ENCODE measurements around the gene SCGB2A2. TPM values are rescaled to one million over a fixed set of nuclear protein-coding genes. Genes with fewer than 3 reads are reported as not detected.

SCGB2A2 gene
- not detected for polyA plus RNA-seq (2013, experiment 1 of 2)
- polyA plus RNA-seq (2013, experiment 2 of 2): not detected

- no peaks in the 10 kb centered on the region for H3K79me2 ChIP-seq (ENCODE audit: control insufficient read depth, insufficient read depth, low read length)
- H4K8ac ChIP-seq (ENCODE audit: low read depth, low read length): no peak within 1 kb of the TSS
- DNase-seq: peak; percentile 10
These were observed at the start of gene SCGB2A2 for GRCh38 chr11:62269654-62270278. SCGB2A2 (plus strand) TSS chr11:62270158; CDS start chr11:62270217, 59 bp downstream.

GRCh38 chr11:62221498-62221897 lies 48.5 kb upstream of the SCGB2A2 start:
- no peak overlapping the region for H3K18ac ChIP-seq (ENCODE audit: low read length)

More at GRCh38 chr11:62269654-62270278, at the start of gene SCGB2A2:
- Histone ChIP-seq H3K23ac (ENCODE audit: low read length) (no peak within 1 kb of the TSS), H2BK5ac (ENCODE audit: low read length) (no peak within 1 kb of the TSS), H3K4me2 (ENCODE audit: low read length) (no peak within 1 kb of the TSS), H3K4me1 (ENCODE audit: control insufficient read depth, low read depth, low read length) (no peaks in the 10 kb centered on the region), H3K9ac (ENCODE audit: low read length) (no peak within 1 kb of the TSS), H3K18ac (ENCODE audit: low read length) (no peak within 1 kb of the TSS), H2AK5ac (ENCODE audit: low read length) (no peak within 1 kb of the TSS), H4K5ac (ENCODE audit: low read length) (no peak within 1 kb of the TSS), H3K4me3 (ENCODE audit: low read length) (no peak within 1 kb of the TSS), H2BK15ac (replicated peaks; ENCODE audit: low read depth) (no peak within 1 kb of the TSS), H3K79me1 (ENCODE audit: low read length) (no peaks in the 10 kb centered on the region), H3K27ac (ENCODE audit: low read depth, low read length) (no peak within 1 kb of the TSS), H3K56ac (ENCODE audit: low read length) (no peak within 1 kb of the TSS), H3K27me3 (ENCODE audit: insufficient read depth, low read length, poor library complexity) (no peaks in the 10 kb centered on the region), H2BK120ac (ENCODE audit: low read depth, low read length) (no peak within 1 kb of the TSS), H3K4ac (ENCODE audit: low read depth, low read length) (no peak within 1 kb of the TSS), H3K36me3 (ENCODE audit: control insufficient read depth, insufficient read depth, low read length) (no peaks in the 10 kb centered on the region)
- WGBS (ENCODE audit: extremely low coverage, insufficient coverage, low lambda C conversion rate): no CpG with 5 or more reads among the region's 10 CpGs

GRCh38 chr11:62223095-62223494 lies 46.9 kb upstream of the SCGB2A2 start:
- Histone ChIP-seq H3K18ac (ENCODE audit: low read length) (no peak overlapping the region), H3K4ac (ENCODE audit: low read depth, low read length) (no peak overlapping the region), H4K8ac (ENCODE audit: low read depth, low read length) (no peak overlapping the region), H3K79me1 (ENCODE audit: low read length) (no peaks in the 10 kb centered on the region), H2BK120ac (ENCODE audit: low read depth, low read length) (no peak overlapping the region), H2BK5ac (ENCODE audit: low read length) (no peak overlapping the region), H3K27ac (ENCODE audit: low read depth, low read length) (no peak overlapping the region), H3K79me2 (ENCODE audit: control insufficient read depth, insufficient read depth, low read length) (no peaks in the 10 kb centered on the region), H2BK15ac (replicated peaks; ENCODE audit: low read depth) (no peak overlapping the region), H3K56ac (ENCODE audit: low read length) (no peak overlapping the region), H3K9ac (ENCODE audit: low read length) (no peak overlapping the region), H3K4me3 (ENCODE audit: low read length) (no peak overlapping the region), H3K23ac (ENCODE audit: low read length) (no peak overlapping the region), H3K27me3 (ENCODE audit: insufficient read depth, low read length, poor library complexity) (no peaks in the 10 kb centered on the region), H3K36me3 (ENCODE audit: control insufficient read depth, insufficient read depth, low read length) (no peaks in the 10 kb centered on the region), H3K4me1 (ENCODE audit: control insufficient read depth, low read depth, low read length) (no peaks in the 10 kb centered on the region), H4K5ac (ENCODE audit: low read length) (no peak overlapping the region), H2AK5ac (ENCODE audit: low read length) (no peak overlapping the region), H3K4me2 (ENCODE audit: low read length) (no peak overlapping the region)
- peak; percentile 17 for DNase-seq

More at GRCh38 chr11:62221498-62221897, 48.5 kb upstream of the SCGB2A2 start:
- H2BK120ac ChIP-seq (ENCODE audit: low read depth, low read length): no peak overlapping the region
- H3K4me2 ChIP-seq (ENCODE audit: low read length): no peak overlapping the region
- no peak overlapping the region for H3K56ac ChIP-seq (ENCODE audit: low read length)
- no peaks in the 10 kb centered on the region for H3K79me1 ChIP-seq (ENCODE audit: low read length)
- H3K27me3 ChIP-seq (ENCODE audit: insufficient read depth, low read length, poor library complexity): no peaks in the 10 kb centered on the region
- H4K8ac ChIP-seq (ENCODE audit: low read depth, low read length): no peak overlapping the region
- no CpG with 5 or more reads among the region's 3 CpGs for WGBS (ENCODE audit: extremely low coverage, insufficient coverage, low lambda C conversion rate)
- H3K4ac ChIP-seq (ENCODE audit: low read depth, low read length): no peak overlapping the region
- H3K27ac ChIP-seq (ENCODE audit: low read depth, low read length): no peak overlapping the region
- H3K36me3 ChIP-seq (ENCODE audit: control insufficient read depth, insufficient read depth, low read length): no peaks in the 10 kb centered on the region
- no peak overlapping the region for H3K9ac ChIP-seq (ENCODE audit: low read length)
- no peaks in the 10 kb centered on the region for H3K79me2 ChIP-seq (ENCODE audit: control insufficient read depth, insufficient read depth, low read length)
- H3K4me1 ChIP-seq (ENCODE audit: control insufficient read depth, low read depth, low read length): no peaks in the 10 kb centered on the region
- no peak overlapping the region for H4K5ac ChIP-seq (ENCODE audit: low read length)
- H2BK5ac ChIP-seq (ENCODE audit: low read length): no peak overlapping the region
- H2AK5ac ChIP-seq (ENCODE audit: low read length): no peak overlapping the region
- DNase-seq: no peak
- H3K23ac ChIP-seq (ENCODE audit: low read length): no peak overlapping the region
- H2BK15ac ChIP-seq (replicated peaks; ENCODE audit: low read depth): no peak overlapping the region
- H3K4me3 ChIP-seq (ENCODE audit: low read length): no peak overlapping the region

- no peak overlapping the region for H2BK15ac ChIP-seq (replicated peaks; ENCODE audit: low read depth)
- no peak overlapping the region for H3K4me2 ChIP-seq (ENCODE audit: low read length)
- H3K9ac ChIP-seq (ENCODE audit: low read length): no peak overlapping the region
- no peak overlapping the region for H3K23ac ChIP-seq (ENCODE audit: low read length)
- H3K79me2 ChIP-seq (ENCODE audit: control insufficient read depth, insufficient read depth, low read length): no peaks in the 10 kb centered on the region
- no peak overlapping the region for H3K4me3 ChIP-seq (ENCODE audit: low read length)
- H3K56ac ChIP-seq (ENCODE audit: low read length): no peak overlapping the region
- no peak overlapping the region for H4K5ac ChIP-seq (ENCODE audit: low read length)
- no peak overlapping the region for H3K4ac ChIP-seq (ENCODE audit: low read depth, low read length)
- DNase-seq: no peak
- H3K4me1 ChIP-seq (ENCODE audit: control insufficient read depth, low read depth, low read length): no peaks in the 10 kb centered on the region
- no peak overlapping the region for H2BK120ac ChIP-seq (ENCODE audit: low read depth, low read length)
- no peak overlapping the region for H3K18ac ChIP-seq (ENCODE audit: low read length)
- no peak overlapping the region for H3K27ac ChIP-seq (ENCODE audit: low read depth, low read length)
- H2AK5ac ChIP-seq (ENCODE audit: low read length): no peak overlapping the region
- H3K79me1 ChIP-seq (ENCODE audit: low read length): no peaks in the 10 kb centered on the region
- H3K36me3 ChIP-seq (ENCODE audit: control insufficient read depth, insufficient read depth, low read length): no peaks in the 10 kb centered on the region
- no peak overlapping the region for H2BK5ac ChIP-seq (ENCODE audit: low read length)
- H4K8ac ChIP-seq (ENCODE audit: low read depth, low read length): no peak overlapping the region
- H3K27me3 ChIP-seq (ENCODE audit: insufficient read depth, low read length, poor library complexity): no peaks in the 10 kb centered on the region
These were observed 36.2 kb upstream of the SCGB2A2 start for GRCh38 chr11:62233730-62234129.

- H3K4me1 ChIP-seq (ENCODE audit: control insufficient read depth, low read depth, low read length): no peaks in the 10 kb centered on the region
- H3K4me3 ChIP-seq (ENCODE audit: low read length): no peak overlapping the region
- no peak overlapping the region for H4K8ac ChIP-seq (ENCODE audit: low read depth, low read length)
- H4K5ac ChIP-seq (ENCODE audit: low read length): no peak overlapping the region
- no peak overlapping the region for H2AK5ac ChIP-seq (ENCODE audit: low read length)
- no peaks in the 10 kb centered on the region for H3K36me3 ChIP-seq (ENCODE audit: control insufficient read depth, insufficient read depth, low read length)
- no peak overlapping the region for H3K4ac ChIP-seq (ENCODE audit: low read depth, low read length)
- no peak overlapping the region for H3K56ac ChIP-seq (ENCODE audit: low read length)
- no peak overlapping the region for H3K27ac ChIP-seq (ENCODE audit: low read depth, low read length)
- H3K23ac ChIP-seq (ENCODE audit: low read length): no peak overlapping the region
- no peak overlapping the region for H2BK15ac ChIP-seq (replicated peaks; ENCODE audit: low read depth)
- H2BK5ac ChIP-seq (ENCODE audit: low read length): no peak overlapping the region
- no peak overlapping the region for H3K9ac ChIP-seq (ENCODE audit: low read length)
- H3K79me1 ChIP-seq (ENCODE audit: low read length): no peaks in the 10 kb centered on the region
- H3K4me2 ChIP-seq (ENCODE audit: low read length): no peak overlapping the region
- no peak overlapping the region for H2BK120ac ChIP-seq (ENCODE audit: low read depth, low read length)
- H3K18ac ChIP-seq (ENCODE audit: low read length): no peak overlapping the region
- no CpG with 5 or more reads among the region's 2 CpGs for WGBS (ENCODE audit: extremely low coverage, insufficient coverage, low lambda C conversion rate)
- no peak for DNase-seq
- H3K27me3 ChIP-seq (ENCODE audit: insufficient read depth, low read length, poor library complexity): no peaks in the 10 kb centered on the region
- no peaks in the 10 kb centered on the region for H3K79me2 ChIP-seq (ENCODE audit: control insufficient read depth, insufficient read depth, low read length)
These were observed 33.8 kb upstream of the SCGB2A2 start for GRCh38 chr11:62236187-62236586.

GRCh38 chr11:62237499-62237898 lies 32.5 kb upstream of the SCGB2A2 start:
- no CpG with 5 or more reads among the region's 4 CpGs for WGBS (ENCODE audit: extremely low coverage, insufficient coverage, low lambda C conversion rate)
- Histone ChIP-seq H3K27ac (ENCODE audit: low read depth, low read length) (no peak overlapping the region), H3K79me1 (ENCODE audit: low read length) (no peaks in the 10 kb centered on the region), H3K4me1 (ENCODE audit: control insufficient read depth, low read depth, low read length) (no peaks in the 10 kb centered on the region), H3K18ac (ENCODE audit: low read length) (no peak overlapping the region), H2BK5ac (ENCODE audit: low read length) (no peak overlapping the region), H3K56ac (ENCODE audit: low read length) (no peak overlapping the region), H3K4me3 (ENCODE audit: low read length) (no peak overlapping the region), H2BK120ac (ENCODE audit: low read depth, low read length) (no peak overlapping the region), H3K4me2 (ENCODE audit: low read length) (no peak overlapping the region), H3K27me3 (ENCODE audit: insufficient read depth, low read length, poor library complexity) (no peaks in the 10 kb centered on the region), H4K5ac (ENCODE audit: low read length) (no peak overlapping the region), H3K9ac (ENCODE audit: low read length) (no peak overlapping the region), H3K23ac (ENCODE audit: low read length) (no peak overlapping the region), H3K79me2 (ENCODE audit: control insufficient read depth, insufficient read depth, low read length) (no peaks in the 10 kb centered on the region), H3K36me3 (ENCODE audit: control insufficient read depth, insufficient read depth, low read length) (no peaks in the 10 kb centered on the region), H2AK5ac (ENCODE audit: low read length) (no peak overlapping the region), H3K4ac (ENCODE audit: low read depth, low read length) (no peak overlapping the region), H2BK15ac (replicated peaks; ENCODE audit: low read depth) (no peak overlapping the region), H4K8ac (ENCODE audit: low read depth, low read length) (no peak overlapping the region)
- no peak for DNase-seq
